HG02973 (cell line): ENCODE data around the gene WDR20.
A peak's percentile ranks its signal among the peaks of the same experiment; 100 is the strongest.
"Not testable (repeated sequence)": the region's sequence is repeated elsewhere in the genome, so short reads cannot be mapped to it uniquely, and the experiment has no call there.

Experiments used
- ATAC-seq: cut with Tn5 transposase; IDR thresholded peaks from one replicate; pipeline ENCODE4 v1.9.1; 2021; ENCODE audit warnings: moderate library complexity; ENCODE audit not compliant: unreplicated experiment

The WDR20 gene

GRCh38 chr14:102139286-102140026 is at the start of gene WDR20:
Gene WDR20, plus strand, starts transcription at chr14:102139897. Its CDS starts 27 bp downstream, at chr14:102139924.
- peak; percentile 79 for ATAC-seq

DNA sequence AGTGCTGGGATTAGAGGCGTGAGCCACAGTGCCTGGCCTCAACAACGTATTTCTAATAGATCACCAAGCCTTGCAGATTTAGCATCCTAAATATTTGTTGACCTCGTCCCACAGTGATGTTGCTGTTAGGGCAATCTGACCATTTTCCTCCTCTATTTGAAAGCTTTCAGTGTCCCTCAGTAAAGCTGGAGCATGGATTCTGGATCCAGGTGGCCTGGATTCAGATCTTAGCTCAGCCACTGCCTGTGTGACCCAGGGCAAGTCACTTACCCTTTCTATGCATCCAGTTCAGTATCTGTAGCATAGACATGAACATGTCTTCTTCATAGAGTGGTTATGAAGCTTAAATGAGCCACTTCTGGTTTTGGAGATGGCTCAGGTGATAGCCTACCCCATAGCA is 49.0 kb upstream of the WDR20 start:
- no peak for ATAC-seq

- no peak for ATAC-seq
Observed at GRCh38 chr14:102092806-102093205, 46.9 kb upstream of the WDR20 start.

DNA sequence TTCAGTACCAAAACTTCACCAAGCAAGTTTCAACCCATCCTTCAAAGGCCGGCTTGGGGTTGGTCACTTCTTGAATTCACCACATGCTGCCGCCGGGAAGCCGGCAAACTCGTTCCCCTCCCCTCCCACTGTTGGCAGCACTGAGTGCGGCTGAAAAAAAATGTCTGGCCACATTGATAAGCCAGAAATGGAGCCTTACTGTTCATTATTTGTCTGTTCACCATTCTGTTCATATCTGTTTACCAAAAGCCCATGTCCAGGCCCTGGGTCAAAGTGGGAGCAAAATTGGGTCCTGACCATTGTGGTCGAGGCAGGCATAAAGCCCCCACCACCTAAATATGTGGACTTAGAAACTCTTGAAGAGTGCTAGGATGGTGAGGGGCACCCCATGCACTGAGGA is 45.6 kb upstream of the WDR20 start:
- no peak for ATAC-seq

DNA sequence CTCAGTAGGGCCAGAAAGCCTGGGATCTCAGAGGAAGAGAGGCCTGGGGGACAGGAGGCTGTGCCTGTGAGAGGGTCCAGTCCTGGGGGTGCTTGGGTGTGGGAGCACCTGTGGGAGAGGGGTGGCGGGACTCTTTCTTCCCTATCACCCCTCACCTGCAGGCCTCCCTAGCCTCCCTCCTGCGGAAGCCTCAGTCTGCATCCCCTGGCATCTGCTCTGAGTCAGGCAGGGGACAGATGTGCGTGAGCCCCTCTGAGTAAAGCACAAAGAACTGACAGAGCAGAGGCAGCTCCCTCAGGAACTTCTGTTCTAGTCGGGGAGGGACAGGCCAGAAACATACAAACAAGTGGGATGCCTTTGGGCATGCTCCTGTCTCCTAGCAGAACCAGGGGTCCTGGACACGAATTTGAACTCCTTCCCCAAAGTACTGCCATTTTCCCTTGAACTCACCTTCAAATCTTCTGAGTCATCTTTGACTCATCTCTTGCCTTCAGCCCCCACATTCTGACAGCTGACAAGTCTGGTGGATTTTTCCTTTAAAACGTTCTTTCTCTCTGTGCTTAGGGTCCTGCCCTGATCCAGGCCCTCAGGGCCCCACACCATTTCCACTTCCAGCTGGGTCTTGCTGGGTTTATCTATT is 44.3 kb upstream of the WDR20 start:
- ATAC-seq = no peak

- ATAC-seq = no peak
Observed at GRCh38 chr14:102095871-102096568, 43.7 kb upstream of the WDR20 start.

DNA sequence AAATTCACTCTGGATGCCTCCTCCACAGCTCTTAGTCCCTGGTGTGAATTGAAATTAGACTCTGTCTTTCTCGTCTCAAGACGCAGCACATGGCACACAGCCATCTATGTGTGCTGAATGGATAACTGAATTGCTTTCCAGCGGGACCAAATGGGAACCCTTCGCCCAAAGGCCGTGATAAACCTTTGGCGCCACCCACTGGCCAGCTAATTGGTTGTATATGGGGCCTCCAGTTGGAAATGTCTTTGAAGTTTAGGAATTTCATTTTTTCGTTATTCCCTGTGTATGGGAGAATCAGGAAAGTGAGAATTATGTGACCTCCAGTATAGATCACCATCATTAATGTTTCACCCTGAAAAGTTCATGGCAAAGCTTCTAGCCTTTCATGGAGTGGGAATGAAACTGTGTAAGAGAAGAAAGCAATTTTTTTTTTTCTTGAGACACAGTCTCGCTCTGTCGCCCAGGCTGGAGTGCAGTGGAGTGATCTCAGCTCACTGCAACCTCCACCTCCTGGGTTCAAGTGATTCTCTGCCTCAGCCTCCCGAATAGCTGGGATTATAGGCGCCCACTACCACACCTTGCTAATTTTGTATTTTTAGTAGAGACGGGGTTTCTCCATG is 43.0 kb upstream of the WDR20 start:
- ATAC-seq = no peak

GRCh38 chr14:102097441-102098135 is 42.1 kb upstream of the WDR20 start:
- ATAC-seq = no peak

- ATAC-seq = peak; percentile 64
Observed at GRCh38 chr14:102103062-102103695, 36.5 kb upstream of the WDR20 start.

GRCh38 chr14:102105369-102105768 is 34.3 kb upstream of the WDR20 start:
- no peak for ATAC-seq

- not testable (repeated sequence) for ATAC-seq
Observed at GRCh38 chr14:102109332-102109731, 30.4 kb upstream of the WDR20 start.

- no peak for ATAC-seq
Observed at GRCh38 chr14:102111101-102111500, 28.6 kb upstream of the WDR20 start.

- no peak for ATAC-seq
Observed at GRCh38 chr14:102116361-102117180, 23.1 kb upstream of the WDR20 start.

- no peak for ATAC-seq
Observed at GRCh38 chr14:102117852-102118251, 21.8 kb upstream of the WDR20 start.

DNA sequence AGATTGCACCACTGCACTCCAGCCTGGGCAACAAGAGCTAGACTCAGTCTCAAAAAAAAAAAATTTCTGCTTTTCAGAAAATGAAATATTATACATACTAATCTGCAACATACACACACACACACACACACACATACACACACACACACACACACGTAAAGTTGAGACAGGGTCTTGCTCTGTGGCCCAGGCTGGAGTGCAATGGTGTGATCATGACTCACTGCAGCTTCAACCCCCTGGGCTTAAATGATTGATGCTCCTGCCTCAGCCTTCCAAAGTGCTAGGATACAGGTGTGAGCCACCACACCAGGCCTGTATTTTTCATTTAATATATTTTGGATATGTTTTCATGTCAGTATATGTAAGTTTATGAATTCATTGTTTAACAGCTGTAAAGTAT is 18.8 kb upstream of the WDR20 start:
- no peak for ATAC-seq

- no peak for ATAC-seq
Observed at GRCh38 chr14:102121567-102121966, 18.1 kb upstream of the WDR20 start.

DNA sequence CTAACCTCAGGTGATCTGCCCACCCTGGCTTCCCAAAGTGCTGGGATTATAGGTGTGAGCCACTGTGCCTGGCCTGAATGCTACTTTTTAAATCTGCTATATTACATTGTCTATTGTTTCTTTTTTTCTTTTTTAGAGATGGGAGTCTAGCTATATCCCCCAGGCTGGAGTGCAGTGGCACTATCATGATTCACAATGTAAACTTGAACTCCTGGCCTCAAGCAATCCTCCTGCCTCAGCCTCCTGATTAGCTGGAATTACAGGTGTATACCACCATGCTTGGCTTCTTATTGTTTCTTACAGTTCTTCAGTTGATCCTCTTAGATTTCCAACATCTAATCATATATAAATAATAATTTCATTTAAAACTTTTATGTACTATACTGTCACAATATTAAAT is 15.3 kb upstream of the WDR20 start:
- ATAC-seq = no peak

DNA sequence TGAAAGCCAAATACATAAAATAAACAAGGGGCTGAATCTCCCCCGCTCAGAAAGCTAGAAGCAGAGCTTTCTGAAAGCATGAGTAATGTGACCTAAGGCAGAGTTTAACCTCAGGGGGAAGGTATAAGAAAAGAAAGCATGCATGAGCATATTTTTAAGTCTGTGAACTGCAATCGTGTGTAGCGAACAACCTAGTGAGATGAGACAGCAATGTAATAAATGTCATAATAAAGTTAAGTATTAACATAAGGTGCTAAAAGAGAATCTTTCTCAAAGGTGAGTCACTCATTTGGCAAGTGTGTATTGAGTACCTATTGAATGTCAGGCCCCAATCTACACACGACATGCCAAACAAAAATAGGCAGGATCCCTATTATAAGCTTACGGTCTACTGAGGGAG is 14.2 kb upstream of the WDR20 start:
- ATAC-seq = no peak

GRCh38 chr14:102126807-102127455 is 12.8 kb upstream of the WDR20 start:
- ATAC-seq = no peak
